Uterus (tissue), 4 donors: Measurements from ENCODE around the gene TMEM9B. TPM values are rescaled to one million over a fixed set of nuclear protein-coding genes. Genes with fewer than 3 reads are reported as not detected.

Source experiments
- DNase-seq, 2 donors: peaks; one replicate each; pipeline ENCODE4 v3.0.0-alpha.2; 2019 to 2020
- H3K27ac ChIP-seq, 2 donors: fragments of 200-600 bp; sonication (generic); 1 replicate in 1 of 2; 2 replicates in 1 of 2; pipeline ENCODE4 v1.5.1; 2016 to 2018
- H3K27me3 ChIP-seq, 2 donors: fragments of 200-600 bp; sonication (generic); one replicate each; pipeline ENCODE4 v1.5.1; 2018 to 2019; ENCODE audit warnings: control low read depth in 1 of 2
- H3K36me3 ChIP-seq, 2 donors: fragments of 200-600 bp; sonication (generic); one replicate each; pipeline ENCODE4 v1.5.1; 2019; ENCODE audit warnings: control low read depth in 1 of 2
- H3K4me1 ChIP-seq, 2 donors: fragments of 200-600 bp; sonication (generic); one replicate each; pipeline ENCODE4 v1.5.1; 2018 to 2019; ENCODE audit warnings: control low read depth in 1 of 2
- H3K4me3 ChIP-seq, 2 donors: fragments of 200-600 bp; sonication (generic); 1 replicate in 1 of 2; 2 replicates in 1 of 2; pipeline ENCODE4 v1.5.1; 2018 to 2019; ENCODE audit warnings: mild to moderate bottlenecking in 1 of 2
- H3K9me3 ChIP-seq, 2 donors: fragments of 200-600 bp; sonication (generic); one replicate each; pipeline ENCODE4 v1.5.1; 2019; ENCODE audit warnings: control low read depth in 1 of 2
- POLR2A ChIP-seq, 2 donors: fragments of 450-650 bp; IDR thresholded peaks; one replicate each; pipeline ENCODE4 v1.6.1; 2016; ENCODE audit warnings: antibody characterized with exemption in 2 of 2, mild to moderate bottlenecking in 1 of 2, moderate library complexity in 1 of 2
- intact Hi-C: fragments of 100-400 bp; cut with DNase I; formaldehyde crosslinking; loops from one replicate; pipeline ENCODE4 v1.15.1; 2023; ENCODE audit warnings: low total_unique reads
- total RNA-seq, 4 donors: library from RNA; depleted of rRNA in 3 of 4; stranded (reverse); fragments of >200 nt in 3 of 4; gene quantifications; one replicate each; pipeline versions ENCODE4 v1.1.0 to v1.2.4, GENCODE V29; 2014 to 2023
- TF ChIP-seq, protein P1 (sequence below), 4 experiments: fragments of 200-600 bp in 2 of 4; fragments of 450-650 bp in 2 of 4; sonication (generic) in 2 of 4; IDR thresholded peaks; one replicate each; pipeline ENCODE4 v1.5.1; 2016 to 2019; ENCODE audit warnings: antibody characterized with exemption in 4 of 4, mild to moderate bottlenecking in 2 of 4, moderate library complexity in 1 of 4
- donor health status: DM: yes; HTN: yes; CAD: no.

The TMEM9B gene
- total RNA-seq, 4 donors from 2014 or later = 11.0 to 39.1 (median 28.1) TPM

DNA sequence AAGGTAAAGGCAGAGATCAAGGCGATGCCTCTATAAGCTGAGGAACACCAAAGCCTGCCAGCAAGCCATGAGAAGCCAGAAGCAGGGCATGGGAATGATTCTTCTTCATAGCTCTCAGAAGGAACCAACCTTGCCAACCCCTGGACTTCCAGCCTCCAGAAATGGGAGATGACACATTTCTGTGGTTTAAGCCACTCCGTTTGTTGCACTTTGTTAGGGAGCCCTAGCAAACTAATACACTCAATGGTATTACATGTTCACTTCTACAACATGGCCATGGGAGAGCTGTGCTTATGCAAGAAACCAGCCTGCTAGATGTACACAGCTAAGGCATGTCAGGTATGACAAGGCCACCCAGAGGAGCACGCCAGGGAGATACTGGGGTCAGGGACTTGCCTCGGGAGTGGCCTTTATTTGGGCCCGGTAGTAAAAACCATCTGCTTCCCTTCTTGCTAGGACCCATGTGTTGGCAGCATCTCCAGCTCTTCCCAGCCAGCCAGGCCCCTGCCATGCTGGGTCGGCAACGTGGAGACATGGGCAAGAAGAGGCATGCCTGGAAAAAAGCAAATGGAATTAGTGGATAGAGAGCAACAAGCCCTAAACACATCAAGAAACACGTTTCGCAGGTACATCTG, 35.1 kb downstream of the TMEM9B start:
- H3K4me1 ChIP-seq = no peaks in the 10 kb centered on the region
- no peak for DNase-seq
- no peak overlapping the region for H3K4me3 ChIP-seq
- no peaks in the 10 kb centered on the region for H3K9me3 ChIP-seq
- H3K27me3 ChIP-seq = no peaks in the 10 kb centered on the region
- TF ChIP-seq, protein P1, sequence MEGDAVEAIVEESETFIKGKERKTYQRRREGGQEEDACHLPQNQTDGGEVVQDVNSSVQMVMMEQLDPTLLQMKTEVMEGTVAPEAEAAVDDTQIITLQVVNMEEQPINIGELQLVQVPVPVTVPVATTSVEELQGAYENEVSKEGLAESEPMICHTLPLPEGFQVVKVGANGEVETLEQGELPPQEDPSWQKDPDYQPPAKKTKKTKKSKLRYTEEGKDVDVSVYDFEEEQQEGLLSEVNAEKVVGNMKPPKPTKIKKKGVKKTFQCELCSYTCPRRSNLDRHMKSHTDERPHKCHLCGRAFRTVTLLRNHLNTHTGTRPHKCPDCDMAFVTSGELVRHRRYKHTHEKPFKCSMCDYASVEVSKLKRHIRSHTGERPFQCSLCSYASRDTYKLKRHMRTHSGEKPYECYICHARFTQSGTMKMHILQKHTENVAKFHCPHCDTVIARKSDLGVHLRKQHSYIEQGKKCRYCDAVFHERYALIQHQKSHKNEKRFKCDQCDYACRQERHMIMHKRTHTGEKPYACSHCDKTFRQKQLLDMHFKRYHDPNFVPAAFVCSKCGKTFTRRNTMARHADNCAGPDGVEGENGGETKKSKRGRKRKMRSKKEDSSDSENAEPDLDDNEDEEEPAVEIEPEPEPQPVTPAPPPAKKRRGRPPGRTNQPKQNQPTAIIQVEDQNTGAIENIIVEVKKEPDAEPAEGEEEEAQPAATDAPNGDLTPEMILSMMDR (IDR thresholded peaks at IDR 0.05) = no peak
- TF ChIP-seq POLR2A (IDR thresholded peaks at IDR 0.05) = no peak
- H3K27ac ChIP-seq = no peak overlapping the region
- H3K36me3 ChIP-seq = no peaks in the 10 kb centered on the region
- intact Hi-C loops = no loop called here

DNA sequence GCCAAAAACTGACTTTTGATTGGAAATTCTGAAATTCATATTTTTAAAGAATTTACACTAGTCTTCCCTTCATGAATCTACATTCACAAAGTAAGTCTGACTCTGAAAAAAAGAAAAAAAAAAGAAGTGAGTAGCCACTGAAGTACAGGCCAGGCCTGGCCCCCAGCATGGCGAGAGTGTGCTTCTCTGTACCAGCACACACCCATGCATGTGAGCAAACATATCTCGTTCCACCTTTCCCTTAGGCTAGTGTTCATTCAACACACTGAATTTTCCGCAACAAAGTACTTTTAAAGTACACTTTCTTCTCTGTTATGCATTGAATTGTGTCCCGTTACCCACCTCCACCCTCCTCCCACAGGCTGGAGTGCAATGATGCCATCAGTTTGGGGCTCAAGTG, 36.0 kb downstream of the TMEM9B start:
- no peak overlapping the region for H3K27ac ChIP-seq
- no peaks in the 10 kb centered on the region for H3K9me3 ChIP-seq
- H3K36me3 ChIP-seq = no peaks in the 10 kb centered on the region
- TF ChIP-seq, protein P1 (IDR thresholded peaks at IDR 0.05) = no peak
- TF ChIP-seq POLR2A (IDR thresholded peaks at IDR 0.05) = no peak
- intact Hi-C loops = no loop called here
- no peaks in the 10 kb centered on the region for H3K27me3 ChIP-seq
- H3K4me1 ChIP-seq = no peaks in the 10 kb centered on the region
- no peak for DNase-seq
- H3K4me3 ChIP-seq = no peak overlapping the region

DNA sequence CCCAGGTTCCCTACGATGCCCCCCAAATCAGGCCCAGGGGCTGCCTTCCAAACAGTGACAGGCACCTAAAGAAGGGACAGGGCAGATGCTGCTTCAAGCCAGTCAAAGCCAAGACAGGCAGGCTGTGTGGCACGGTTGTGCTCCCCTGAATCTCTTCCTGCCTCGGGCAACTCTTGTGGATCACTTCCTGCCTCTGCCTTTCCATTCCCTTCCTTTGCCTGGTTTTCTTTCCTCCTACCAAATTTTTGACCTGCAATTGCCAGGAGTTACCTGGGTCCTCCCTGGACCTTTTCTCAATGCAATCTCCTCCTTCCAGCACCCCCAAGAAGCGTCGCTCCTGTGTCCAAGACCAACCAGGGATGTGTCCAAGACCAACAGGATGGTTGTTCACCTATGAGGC, 37.0 kb downstream of the TMEM9B start:
- Histone ChIP-seq H3K4me1 (no peaks in the 10 kb centered on the region), H3K36me3 (no peaks in the 10 kb centered on the region), H3K4me3 (no peak overlapping the region), H3K27ac (no peak overlapping the region), H3K27me3 (no peaks in the 10 kb centered on the region), H3K9me3 (no peaks in the 10 kb centered on the region)
- intact Hi-C loops = no loop called here
- DNase-seq = no peak
- no peak for TF ChIP-seq POLR2A (IDR thresholded peaks at IDR 0.05)
- TF ChIP-seq, protein P1 (IDR thresholded peaks at IDR 0.05) = no peak

DNA sequence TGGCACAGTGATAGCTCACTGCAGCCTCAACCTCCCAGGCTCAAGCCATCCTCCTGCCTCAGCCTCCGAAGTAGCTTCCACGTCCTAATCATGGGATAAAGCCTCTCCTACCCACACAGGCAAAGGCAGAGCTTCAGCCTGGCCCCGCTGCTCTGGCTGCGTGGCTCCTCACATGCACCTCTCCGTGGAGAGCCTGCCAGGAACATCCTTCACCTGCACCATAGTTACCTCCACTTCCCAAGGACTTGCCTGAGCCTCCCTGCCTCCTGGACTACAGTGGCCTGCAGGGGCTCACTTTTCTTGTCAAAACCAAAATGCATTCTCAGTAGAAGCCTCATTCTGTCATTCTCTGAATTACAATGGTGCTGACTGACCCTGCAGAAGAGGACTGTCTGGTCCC, 38.0 kb downstream of the TMEM9B start:
- H3K27me3 ChIP-seq = no peaks in the 10 kb centered on the region
- intact Hi-C loops = no loop called here
- no peaks in the 10 kb centered on the region for H3K36me3 ChIP-seq
- DNase-seq = no peak
- H3K9me3 ChIP-seq = no peaks in the 10 kb centered on the region
- H3K27ac ChIP-seq = no peak overlapping the region
- no peak overlapping the region for H3K4me3 ChIP-seq
- no peaks in the 10 kb centered on the region for H3K4me1 ChIP-seq
- TF ChIP-seq POLR2A (IDR thresholded peaks at IDR 0.05) = no peak
- TF ChIP-seq, protein P1 (IDR thresholded peaks at IDR 0.05) = no peak

DNA sequence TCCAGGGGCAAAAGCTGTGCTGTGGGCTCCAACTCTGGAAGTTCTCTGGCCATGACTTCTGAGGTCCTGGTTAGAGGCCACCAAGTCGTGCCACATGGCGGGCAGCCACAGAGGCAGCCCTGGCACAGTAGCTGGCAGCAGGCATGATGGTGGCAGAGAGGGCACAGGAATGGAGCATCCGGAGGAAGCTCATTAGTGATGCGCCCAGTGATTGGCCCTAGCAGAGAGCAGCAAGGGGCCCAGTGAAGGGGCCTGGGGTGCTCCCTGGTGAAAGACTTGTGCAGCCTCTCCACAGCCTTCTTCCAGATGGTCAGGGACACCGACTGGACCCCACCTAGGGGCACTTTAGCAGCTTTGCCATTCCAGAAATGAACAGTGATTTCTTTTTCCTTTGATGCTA, 38.5 kb downstream of the TMEM9B start:
- intact Hi-C loops = no loop called here
- Histone ChIP-seq H3K4me1 (no peaks in the 10 kb centered on the region), H3K27me3 (no peaks in the 10 kb centered on the region), H3K4me3 (no peak overlapping the region), H3K9me3 (no peaks in the 10 kb centered on the region), H3K27ac (no peak overlapping the region), H3K36me3 (no peaks in the 10 kb centered on the region)
- DNase-seq = no peak
- TF ChIP-seq POLR2A (IDR thresholded peaks at IDR 0.05) = no peak
- TF ChIP-seq, protein P1 (IDR thresholded peaks at IDR 0.05) = no peak
